Thymus (tissue), 11 donors: ENCODE measurements around the gene RALGAPA2. TPM values are rescaled to one million over a fixed set of nuclear protein-coding genes. Genes with fewer than 3 reads are reported as not detected.
A peak's percentile ranks its signal among the peaks of the same experiment; 100 is the strongest.

Source experiments
- DNase-seq, 9 donors: peaks; one replicate each; pipeline ENCODE4 v3.0.0-alpha.2; 2013; ENCODE audit warnings: low spot score in 9 of 9, low read depth in 6 of 9, missing footprints in 1 of 9
- H3K27ac ChIP-seq, 2 donors: one replicate each; pipeline ENCODE4 v1.5.1; 2013; ENCODE audit warnings: control low read depth in 1 of 2, low read depth in 1 of 2, low read length in 1 of 2, mild to moderate bottlenecking in 1 of 2, moderate library complexity in 1 of 2
- H3K27me3 ChIP-seq, 2 donors: one replicate each; pipeline ENCODE4 v1.5.1; 2013; ENCODE audit warnings: low read length in 1 of 2; ENCODE audit not compliant: control insufficient read depth in 2 of 2, insufficient read depth in 1 of 2
- H3K36me3 ChIP-seq, 2 donors: one replicate each; pipeline ENCODE4 v1.5.1; 2013; ENCODE audit warnings: low read length in 1 of 2, mild to moderate bottlenecking in 1 of 2, moderate library complexity in 1 of 2; ENCODE audit not compliant: control insufficient read depth in 2 of 2, insufficient read depth in 2 of 2
- H3K4me1 ChIP-seq, 2 donors: one replicate each; pipeline ENCODE4 v1.5.1; 2013; ENCODE audit warnings: low read length in 2 of 2; ENCODE audit not compliant: control insufficient read depth in 2 of 2, insufficient read depth in 2 of 2
- H3K4me3 ChIP-seq, 2 donors: one replicate each; pipeline ENCODE4 v1.5.1; 2013; ENCODE audit warnings: low read length in 2 of 2, control low read depth in 1 of 2, mild to moderate bottlenecking in 1 of 2
- H3K9me3 ChIP-seq, 2 donors: one replicate each; pipeline ENCODE4 v1.5.1; 2013; ENCODE audit warnings: low read length in 1 of 2, mild to moderate bottlenecking in 1 of 2; ENCODE audit not compliant: control insufficient read depth in 2 of 2, insufficient read depth in 1 of 2
- WGBS: extraction: QIAGEN DNeasy Blood & Tissue Kit; methylation state at CpG from one replicate; pipeline ENCODE4 v1.1.7; 2013; 5-methylcytosine and 5-hydroxymethylcytosine counted together
- polyA plus RNA-seq: library from polyadenylated mRNA; stranded (reverse); fragments of 200-250 nt; gene quantifications from one replicate; pipeline ENCODE4 v1.2.3, GENCODE V29; 2013
- total RNA-seq: library from RNA; stranded (reverse); fragments of 120-200 nt; gene quantifications from one replicate; pipeline ENCODE4 v1.2.4, GENCODE V29; 2013
- donor health status: healthy.

The RALGAPA2 gene
- total and polyA plus RNA-seq, 2 donors, result 9.0 to 10.3 TPM

DNA sequence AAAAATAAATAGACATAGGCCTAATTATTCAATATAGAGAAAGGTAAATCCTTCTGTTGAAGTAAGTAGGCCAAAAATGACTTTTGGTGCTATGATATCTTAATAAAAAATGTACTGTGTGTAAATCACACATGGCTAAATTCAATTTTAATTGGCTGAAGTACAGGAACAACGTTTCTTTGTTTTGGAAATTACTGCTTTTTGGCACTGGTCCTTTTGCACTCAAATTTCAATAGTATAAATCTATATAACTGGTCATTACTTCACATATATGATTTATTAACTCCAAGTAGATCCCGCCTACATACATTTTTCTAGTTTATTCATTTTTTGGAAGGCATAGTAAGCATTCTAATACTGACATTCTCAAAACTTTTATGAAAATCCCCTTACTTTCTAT is 114.5 kb downstream of the RALGAPA2 start:
- Histone ChIP-seq H3K4me3 (no peak overlapping the region), H3K27ac (no peak overlapping the region), H3K4me1 (no peaks in the 10 kb centered on the region), H3K27me3 (no peaks in the 10 kb centered on the region), H3K36me3 (no peaks in the 10 kb centered on the region), H3K9me3 (no peaks in the 10 kb centered on the region)
- no peak for DNase-seq
- 94% methylated on average over 2 of the region's 2 CpGs for WGBS

DNA sequence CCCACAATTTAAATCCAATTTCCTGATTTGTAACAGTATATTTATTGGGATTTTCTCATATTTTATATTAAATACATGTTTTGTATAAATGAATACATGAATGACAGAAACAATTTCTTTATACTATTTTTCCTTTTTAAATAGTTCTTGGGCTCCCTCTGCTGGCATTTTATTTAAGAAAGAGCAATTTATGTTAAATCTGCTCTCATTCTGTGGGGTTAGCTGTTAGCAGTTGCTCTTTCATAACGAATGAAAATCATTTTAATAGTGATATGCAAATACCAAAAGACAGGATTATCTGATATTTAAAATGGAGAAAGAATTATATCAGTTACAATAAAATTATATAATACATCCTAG is 118.3 kb downstream of the RALGAPA2 start:
- H3K27me3 ChIP-seq, result no peaks in the 10 kb centered on the region
- H3K36me3 ChIP-seq, result no peaks in the 10 kb centered on the region
- DNase-seq, result peak in 5 of 9 donors; percentile 9 to 56 (median 21)
- 78% methylated on average over 1 of the region's 1 CpG for WGBS
- H3K4me3 ChIP-seq, result no peak overlapping the region
- H3K9me3 ChIP-seq, result no peaks in the 10 kb centered on the region
- no peaks in the 10 kb centered on the region for H3K4me1 ChIP-seq
- no peak overlapping the region for H3K27ac ChIP-seq

DNA sequence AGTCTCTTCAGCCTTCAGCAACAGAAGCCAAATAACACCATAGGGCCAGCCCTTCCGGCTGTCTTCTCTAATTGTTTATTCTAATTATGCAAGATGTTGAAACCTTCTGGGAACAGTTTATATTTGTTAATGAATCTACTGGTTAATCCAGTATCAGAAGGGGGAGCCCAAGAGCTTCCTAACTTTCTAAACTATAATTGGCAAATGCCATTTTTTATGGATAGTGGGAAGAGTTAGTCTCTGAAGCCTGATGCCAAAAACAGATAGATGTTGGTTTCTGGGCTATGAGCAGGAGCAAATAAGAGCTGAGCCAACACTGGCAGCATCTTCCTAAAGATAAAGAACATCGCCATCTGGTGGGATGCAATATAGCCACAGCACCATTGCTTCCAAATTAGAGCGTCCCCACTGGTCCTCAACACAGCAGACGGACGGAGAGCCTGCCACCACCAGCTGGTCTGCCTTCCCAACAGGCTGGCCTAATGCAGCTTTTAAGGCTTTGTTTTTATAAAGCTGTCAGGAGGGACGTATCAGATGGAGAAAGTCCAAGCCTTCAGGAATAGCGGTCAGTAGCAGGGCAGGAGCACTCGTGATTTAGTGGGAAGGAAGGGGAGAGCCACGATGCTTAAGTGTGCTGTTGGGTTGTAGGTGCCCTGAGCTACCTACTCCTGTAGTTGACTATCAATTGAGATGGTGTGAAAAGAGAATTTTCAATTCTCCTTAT is 118.8 kb downstream of the RALGAPA2 start:
- Histone ChIP-seq H3K27ac (no peak overlapping the region), H3K4me1 (no peaks in the 10 kb centered on the region)

DNA sequence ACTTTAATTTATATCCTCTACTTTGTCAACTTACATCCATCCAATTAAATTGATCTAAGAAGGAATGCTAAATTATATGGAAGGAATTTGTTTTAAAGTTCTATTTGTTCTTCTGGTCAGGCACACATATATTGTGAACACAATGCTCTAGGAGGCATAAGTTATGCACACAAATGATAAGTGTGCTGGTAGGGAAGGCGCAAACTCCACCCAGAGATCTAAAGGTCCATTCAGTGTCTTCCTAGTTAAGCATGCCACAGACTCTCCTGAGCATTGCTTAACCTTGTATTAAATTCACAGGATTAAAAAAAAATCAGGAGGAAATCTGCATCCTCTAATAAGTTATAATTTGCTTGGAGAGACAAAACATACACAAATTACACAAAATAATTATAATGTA is 127.3 kb downstream of the RALGAPA2 start:
- peaks cover 9 to 13% of the 10 kb centered on the region in 2 donors for H3K36me3 ChIP-seq
- no peak for DNase-seq

More for the DNA sequence above, 118.8 kb downstream of the RALGAPA2 start:
- peak in 4 of 9 donors; percentile 6 to 49 (median 16) for DNase-seq
- no peaks in the 10 kb centered on the region for H3K27me3 ChIP-seq
- 92% methylated on average over 9 of the region's 9 CpGs for WGBS
- H3K9me3 ChIP-seq, result no peaks in the 10 kb centered on the region
- H3K4me3 ChIP-seq, result no peak overlapping the region
- no peaks in the 10 kb centered on the region for H3K36me3 ChIP-seq

DNA sequence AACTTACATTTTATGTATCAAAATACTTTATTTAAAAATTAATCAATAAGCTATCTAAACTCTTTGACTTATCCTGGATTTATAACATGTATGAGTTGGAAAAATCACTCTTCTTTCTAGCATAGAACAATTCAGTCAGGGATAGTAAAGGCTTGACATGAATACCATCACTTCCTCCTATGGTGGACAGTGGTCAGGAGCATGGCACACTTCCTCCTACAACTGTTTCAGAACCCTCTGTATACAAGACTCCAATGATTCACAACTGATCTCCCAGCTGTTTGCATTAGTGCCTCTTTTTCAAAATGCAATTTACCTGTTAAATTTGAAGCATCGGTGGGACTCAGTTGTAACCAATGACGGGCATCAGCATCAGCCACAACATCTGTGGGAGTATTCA is 129.7 kb downstream of the RALGAPA2 start:
- Histone ChIP-seq H3K27me3 (no peaks in the 10 kb centered on the region), H3K4me3 (no peak overlapping the region), H3K27ac (no peak overlapping the region), H3K9me3 (no peaks in the 10 kb centered on the region), H3K36me3 (peaks cover 9 to 13% of the 10 kb centered on the region in 2 donors), H3K4me1 (peaks cover 0 to 2% of the 10 kb centered on the region in 2 donors)
- DNase-seq, result no peak
- WGBS, result 98% methylated on average over 2 of the region's 2 CpGs

More for the DNA sequence above, 127.3 kb downstream of the RALGAPA2 start:
- Histone ChIP-seq H3K27me3 (no peaks in the 10 kb centered on the region), H3K4me1 (no peaks in the 10 kb centered on the region), H3K4me3 (no peak overlapping the region), H3K9me3 (no peaks in the 10 kb centered on the region), H3K27ac (no peak overlapping the region)
- WGBS, result 98% methylated on average over 1 of the region's 1 CpG

DNA sequence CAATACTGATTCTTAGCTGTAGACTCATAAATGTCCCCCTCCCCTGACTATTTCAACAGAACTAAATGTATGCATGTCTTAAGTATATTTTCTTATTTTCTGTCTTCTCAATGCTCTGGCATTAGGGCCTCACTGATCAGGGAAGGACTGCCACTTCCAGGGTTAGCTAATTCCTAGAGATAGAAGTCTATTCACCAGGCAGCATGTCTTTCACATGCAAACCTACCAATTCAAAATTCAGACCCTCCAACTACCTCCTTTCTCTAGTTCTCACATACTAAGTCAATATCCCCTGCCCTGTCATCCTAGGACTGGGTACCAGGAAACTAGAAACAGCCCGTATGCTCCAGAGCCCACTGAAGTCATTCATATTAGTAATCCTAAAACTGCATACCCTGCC is 132.3 kb downstream of the RALGAPA2 start:
- peaks cover 0 to 2% of the 10 kb centered on the region in 2 donors for H3K4me1 ChIP-seq
- DNase-seq, result no peak
- H3K9me3 ChIP-seq, result no peaks in the 10 kb centered on the region
- H3K4me3 ChIP-seq, result no peak overlapping the region
- WGBS, result 100% methylated on average over 1 of the region's 1 CpG
- H3K27me3 ChIP-seq, result no peaks in the 10 kb centered on the region
- H3K27ac ChIP-seq, result no peak overlapping the region
- H3K36me3 ChIP-seq, result peaks cover 9 to 13% of the 10 kb centered on the region in 2 donors

DNA sequence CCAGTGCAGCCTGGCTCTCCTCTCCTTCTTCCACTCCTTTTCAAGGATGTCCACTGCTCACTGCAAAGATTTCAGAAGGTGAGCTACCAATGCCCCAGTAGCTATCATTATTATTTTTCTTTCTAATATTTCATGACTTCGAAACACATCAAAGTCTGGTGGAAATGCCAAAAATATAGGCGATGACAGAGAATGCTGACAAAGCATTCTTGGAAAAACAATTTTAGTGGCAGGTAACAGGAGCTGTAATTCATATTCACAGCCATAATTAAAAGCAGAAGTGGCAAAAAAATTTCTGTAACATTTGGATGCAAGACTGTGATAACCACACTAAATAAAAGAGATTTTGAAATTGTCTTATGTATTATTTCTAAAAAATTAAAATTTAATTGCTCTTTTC is 133.6 kb downstream of the RALGAPA2 start:
- H3K4me3 ChIP-seq, result no peak overlapping the region
- H3K36me3 ChIP-seq, result peaks cover 7 to 9% of the 10 kb centered on the region in 2 donors
- H3K9me3 ChIP-seq, result no peaks in the 10 kb centered on the region
- H3K4me1 ChIP-seq, result peaks cover 0 to 2% of the 10 kb centered on the region in 2 donors
- 41% methylated on average over 2 of the region's 2 CpGs for WGBS
- DNase-seq, result no peak
- no peak overlapping the region for H3K27ac ChIP-seq
- no peaks in the 10 kb centered on the region for H3K27me3 ChIP-seq

DNA sequence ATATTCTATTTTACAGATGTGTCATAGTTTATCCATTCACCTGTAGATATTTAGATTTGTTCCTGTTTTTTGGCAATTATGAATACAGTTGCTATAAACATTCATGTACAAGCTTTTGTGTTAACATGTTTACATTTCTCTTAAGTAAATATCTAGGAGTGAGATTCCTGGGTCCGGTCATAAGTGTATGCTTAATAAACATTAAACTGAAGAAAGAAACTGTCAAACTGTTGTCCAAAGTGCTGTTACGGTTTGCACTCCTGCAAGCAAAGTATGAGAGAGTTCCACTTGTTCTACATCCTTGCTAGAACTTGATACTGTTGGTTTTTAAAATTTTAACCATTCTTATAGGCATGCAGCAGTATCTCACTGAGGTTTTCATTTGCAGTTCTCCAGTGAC is 138.6 kb downstream of the RALGAPA2 start:
- no peak for DNase-seq
- Histone ChIP-seq H3K4me3 (no peak overlapping the region), H3K4me1 (no peaks in the 10 kb centered on the region), H3K9me3 (no peaks in the 10 kb centered on the region), H3K27ac (no peak overlapping the region), H3K36me3 (no peaks in the 10 kb centered on the region), H3K27me3 (no peaks in the 10 kb centered on the region)
- 98% methylated on average over 2 of the region's 2 CpGs for WGBS

DNA sequence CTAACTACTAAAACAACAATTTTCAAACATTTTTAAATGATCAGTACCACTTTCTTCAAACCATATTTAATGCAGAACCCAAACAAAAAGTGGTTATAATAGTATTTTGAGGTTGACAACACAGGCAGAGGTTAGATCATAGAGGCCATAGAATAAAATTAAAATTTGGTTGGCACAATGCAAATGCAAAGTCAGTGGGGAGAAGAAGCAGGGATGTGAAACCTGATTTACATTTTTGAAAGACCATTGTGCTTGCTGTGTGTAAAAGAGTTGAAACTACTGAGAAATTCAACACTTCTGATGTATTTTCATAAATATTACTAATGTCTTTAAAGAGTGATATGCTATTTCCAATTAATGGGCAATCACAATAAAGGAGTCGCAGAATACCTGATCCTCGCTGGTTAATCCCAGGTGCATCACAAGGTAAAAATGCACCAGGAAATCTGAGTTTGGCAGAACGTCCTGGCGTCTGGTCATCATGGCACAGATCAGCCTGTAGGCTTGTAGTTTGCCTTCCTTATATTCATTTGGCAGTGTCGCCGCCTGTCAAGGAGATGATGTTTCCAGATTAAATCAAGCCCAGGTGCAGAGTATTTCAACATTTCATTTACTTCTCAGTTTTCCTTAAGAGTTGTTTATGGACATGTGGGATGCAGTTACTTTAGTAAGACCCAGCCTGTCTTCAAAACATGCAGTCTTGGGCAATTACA is 141.2 kb downstream of the RALGAPA2 start:
- no peaks in the 10 kb centered on the region for H3K36me3 ChIP-seq
- H3K27ac ChIP-seq, result no peak overlapping the region
- H3K4me3 ChIP-seq, result no peak overlapping the region
- no peak for DNase-seq
- no peaks in the 10 kb centered on the region for H3K4me1 ChIP-seq
- H3K27me3 ChIP-seq, result no peaks in the 10 kb centered on the region
- WGBS, result 97% methylated on average over 6 of the region's 6 CpGs
- H3K9me3 ChIP-seq, result no peaks in the 10 kb centered on the region
